Mammary epithelial cell (primary cell): ENCODE results near the gene PCCB.

ENCODE experiments used
- EZH2 ChIP-seq: IDR thresholded peaks from 2 replicates; pipeline ENCODE4 v1.6.1; 2012; ENCODE audit warnings: low read length, inconsistent platforms, borderline replicate concordance
- TF ChIP-seq, protein P1 (sequence below), 2 donors: IDR thresholded peaks in 1 of 2; conservative IDR thresholded peaks in 1 of 2; 2 replicates each; pipeline ENCODE4 v1.5.1; 2011 to 2012; ENCODE audit warnings: inconsistent platforms in 2 of 2, low read length in 2 of 2, mild to moderate bottlenecking in 2 of 2, control low read depth in 1 of 2, low read depth in 1 of 2; ENCODE audit not compliant: insufficient read depth in 1 of 2; ENCODE audit errors: extremely low read depth in 1 of 2

DNA sequence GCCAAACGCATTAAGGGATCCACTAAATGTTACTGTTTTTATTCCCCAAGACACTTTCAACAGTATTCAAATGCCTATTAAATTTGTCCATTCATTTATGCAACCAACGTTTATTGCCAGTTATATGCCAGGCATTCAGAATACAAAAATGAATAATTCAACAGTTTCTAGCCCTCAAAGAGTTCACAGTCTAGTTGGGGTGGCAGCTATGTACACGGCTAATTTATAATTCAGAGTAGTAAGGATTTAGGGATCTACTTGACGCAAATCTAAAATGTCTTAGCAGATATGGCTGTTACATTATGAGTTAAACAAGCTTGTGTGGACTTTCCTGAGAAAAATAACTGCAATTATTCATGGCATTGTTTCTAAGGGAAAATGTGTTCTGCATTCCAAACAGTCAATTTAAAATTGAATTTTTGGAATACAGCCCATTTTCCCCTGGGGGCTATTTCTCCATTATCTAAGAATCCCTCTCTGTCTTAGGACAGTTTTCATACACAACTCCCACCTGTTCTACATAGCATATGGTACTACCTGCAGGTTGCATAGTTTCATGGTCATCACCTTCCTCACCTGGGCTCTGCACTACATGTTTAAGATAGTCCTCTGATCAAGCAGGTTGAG lies 42.5 kb upstream of the PCCB start:
- TF ChIP-seq EZH2 = no peak
- TF ChIP-seq, protein P1, sequence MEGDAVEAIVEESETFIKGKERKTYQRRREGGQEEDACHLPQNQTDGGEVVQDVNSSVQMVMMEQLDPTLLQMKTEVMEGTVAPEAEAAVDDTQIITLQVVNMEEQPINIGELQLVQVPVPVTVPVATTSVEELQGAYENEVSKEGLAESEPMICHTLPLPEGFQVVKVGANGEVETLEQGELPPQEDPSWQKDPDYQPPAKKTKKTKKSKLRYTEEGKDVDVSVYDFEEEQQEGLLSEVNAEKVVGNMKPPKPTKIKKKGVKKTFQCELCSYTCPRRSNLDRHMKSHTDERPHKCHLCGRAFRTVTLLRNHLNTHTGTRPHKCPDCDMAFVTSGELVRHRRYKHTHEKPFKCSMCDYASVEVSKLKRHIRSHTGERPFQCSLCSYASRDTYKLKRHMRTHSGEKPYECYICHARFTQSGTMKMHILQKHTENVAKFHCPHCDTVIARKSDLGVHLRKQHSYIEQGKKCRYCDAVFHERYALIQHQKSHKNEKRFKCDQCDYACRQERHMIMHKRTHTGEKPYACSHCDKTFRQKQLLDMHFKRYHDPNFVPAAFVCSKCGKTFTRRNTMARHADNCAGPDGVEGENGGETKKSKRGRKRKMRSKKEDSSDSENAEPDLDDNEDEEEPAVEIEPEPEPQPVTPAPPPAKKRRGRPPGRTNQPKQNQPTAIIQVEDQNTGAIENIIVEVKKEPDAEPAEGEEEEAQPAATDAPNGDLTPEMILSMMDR (conservative IDR thresholded peaks at IDR 0.05 in 1 of 2, IDR thresholded peaks at IDR 0.05 in 1 of 2; ENCODE audit: extremely low read depth in 1 of 2, insufficient read depth in 1 of 2, low read depth in 1 of 2, low read length in 2 of 2) = no peak
